HG03103 (cell line): ENCODE results near the gene RFWD3.

Experiments
- ATAC-seq: cut with Tn5 transposase; IDR thresholded peaks from one replicate; pipeline ENCODE4 v1.9.1; 2021; ENCODE audit warnings: low read depth; ENCODE audit not compliant: unreplicated experiment

Gene RFWD3

DNA sequence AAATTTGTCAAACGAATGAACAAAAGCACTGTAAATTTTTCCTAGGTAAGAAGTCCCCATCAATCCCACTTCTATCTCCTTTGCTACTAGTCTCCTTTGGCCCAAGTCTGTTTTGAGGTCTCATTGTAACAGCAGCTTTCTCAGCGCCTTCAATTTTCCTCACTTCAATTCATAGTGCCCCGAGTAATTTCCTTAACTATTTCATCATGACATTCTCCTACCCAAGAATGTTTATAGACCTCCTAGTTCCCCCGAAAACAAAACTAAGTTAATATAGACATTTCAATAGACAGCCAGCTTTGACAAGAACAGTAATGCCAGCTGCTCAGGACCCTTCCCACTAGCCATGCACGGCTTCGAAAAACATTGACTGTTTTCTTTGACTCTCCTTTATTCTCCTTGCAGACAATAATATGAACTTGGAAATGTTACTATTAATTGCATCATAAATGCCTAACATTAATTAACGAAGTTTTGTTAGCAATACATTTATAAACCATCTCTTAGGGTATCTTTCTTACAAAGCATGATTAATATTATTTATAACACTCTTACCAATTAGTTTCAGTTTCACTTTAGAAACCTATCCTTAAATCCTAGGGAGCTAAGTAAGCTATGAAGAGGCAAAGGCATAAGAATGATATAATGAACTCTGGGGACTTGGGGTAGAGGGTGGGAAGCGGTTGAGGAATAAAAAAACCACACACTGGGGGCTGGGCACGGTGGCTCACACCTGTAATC is 82.6 kb downstream of the RFWD3 start:
- ATAC-seq = no peak

DNA sequence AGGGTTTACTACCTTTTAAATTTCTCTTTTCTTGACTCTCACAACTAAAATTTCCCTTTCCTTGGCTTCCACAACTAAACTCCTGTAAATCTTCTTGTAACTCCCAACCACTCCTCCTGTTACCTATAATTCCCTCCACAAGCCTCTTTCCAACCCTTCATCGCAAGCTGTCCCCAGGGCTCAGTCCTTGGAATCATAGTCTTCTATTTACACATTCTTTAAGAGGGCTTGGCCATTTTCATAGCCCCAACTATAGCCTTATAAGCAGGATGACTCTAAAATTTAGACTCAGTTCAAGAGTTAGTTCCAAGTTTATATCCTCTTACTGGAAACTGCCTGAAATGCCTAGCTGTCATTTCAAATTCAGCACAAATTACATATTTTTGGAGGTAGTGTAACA is 83.7 kb downstream of the RFWD3 start:
- ATAC-seq = no peak

DNA sequence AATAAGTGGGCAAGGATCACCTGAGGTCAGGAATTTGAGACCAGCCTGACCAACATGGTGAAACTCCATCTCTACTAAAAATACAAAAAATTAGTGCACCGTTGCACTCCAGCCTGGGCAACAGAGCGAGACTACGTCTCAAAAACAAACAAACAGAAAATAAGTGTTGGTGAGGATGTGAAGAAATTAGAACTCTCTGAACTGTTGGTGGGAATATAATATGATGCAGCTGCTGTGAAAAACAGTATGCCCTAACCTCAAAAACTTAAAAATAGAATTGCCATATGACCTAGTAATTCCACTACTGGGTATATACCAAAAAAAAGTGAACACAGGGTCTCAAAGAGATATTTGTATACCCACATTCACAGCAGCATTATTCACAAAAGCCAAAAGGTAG is 85.8 kb downstream of the RFWD3 start:
- ATAC-seq = peak; percentile 54

DNA sequence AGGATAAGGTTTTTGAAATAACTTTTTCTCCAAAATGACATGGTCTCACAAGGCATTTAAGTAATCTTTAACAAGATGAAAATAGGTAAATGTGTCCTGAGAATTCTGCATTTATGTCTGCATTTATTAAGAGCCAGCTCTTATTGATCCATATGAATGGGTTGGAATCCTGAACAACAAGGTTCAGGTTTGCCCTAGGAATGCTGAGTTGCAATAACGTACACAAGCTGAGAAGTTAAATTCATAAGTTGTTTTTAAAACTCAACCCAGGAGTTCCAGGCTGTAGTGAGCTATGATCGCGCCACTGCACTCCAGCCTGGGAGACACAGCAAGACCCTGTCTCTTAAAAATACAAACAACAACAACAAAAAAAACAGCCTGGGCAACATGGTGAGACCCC is 87.8 kb downstream of the RFWD3 start:
- ATAC-seq = no peak

DNA sequence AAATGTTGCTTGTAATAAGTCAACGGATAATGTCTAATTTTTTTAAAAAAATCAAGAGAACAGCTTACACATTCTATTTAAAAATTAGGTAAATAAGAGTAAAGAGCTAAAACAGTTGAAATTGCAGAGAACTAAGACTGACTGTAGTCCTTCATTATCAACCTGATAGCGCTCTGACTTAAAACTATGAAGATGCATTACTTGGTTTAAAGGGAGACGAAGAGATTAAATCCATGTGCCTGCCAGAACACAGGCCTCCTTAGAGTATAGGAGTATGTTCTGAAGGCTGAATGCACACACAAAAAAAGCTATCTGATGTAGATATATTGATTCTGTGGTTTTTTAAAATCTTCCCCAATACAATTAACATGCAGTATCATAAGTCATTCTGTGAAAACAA is 88.2 kb downstream of the RFWD3 start:
- no peak for ATAC-seq

DNA sequence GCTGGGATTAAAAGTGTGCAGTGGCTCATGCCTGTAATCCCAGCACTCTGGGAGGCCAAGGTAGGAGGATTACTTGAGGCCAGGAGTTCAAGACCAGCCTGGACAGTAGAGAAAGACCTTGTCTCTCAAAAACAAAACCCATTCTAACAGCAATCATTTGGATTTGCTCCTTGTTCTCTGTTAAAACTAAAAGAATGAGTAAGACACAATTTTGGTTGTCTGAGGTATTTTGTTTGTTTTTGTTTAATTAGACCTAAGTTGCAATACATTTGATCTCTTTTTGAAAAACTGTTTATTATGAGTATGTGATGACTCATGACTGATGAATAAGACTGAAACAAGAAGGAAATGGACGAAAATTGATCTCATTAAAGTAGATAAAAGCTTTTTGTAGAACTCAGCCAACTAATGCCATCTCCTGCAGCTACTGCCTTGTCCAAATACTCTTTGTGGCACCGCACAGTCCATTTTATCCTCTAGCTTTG is 88.8 kb downstream of the RFWD3 start:
- no peak for ATAC-seq

DNA sequence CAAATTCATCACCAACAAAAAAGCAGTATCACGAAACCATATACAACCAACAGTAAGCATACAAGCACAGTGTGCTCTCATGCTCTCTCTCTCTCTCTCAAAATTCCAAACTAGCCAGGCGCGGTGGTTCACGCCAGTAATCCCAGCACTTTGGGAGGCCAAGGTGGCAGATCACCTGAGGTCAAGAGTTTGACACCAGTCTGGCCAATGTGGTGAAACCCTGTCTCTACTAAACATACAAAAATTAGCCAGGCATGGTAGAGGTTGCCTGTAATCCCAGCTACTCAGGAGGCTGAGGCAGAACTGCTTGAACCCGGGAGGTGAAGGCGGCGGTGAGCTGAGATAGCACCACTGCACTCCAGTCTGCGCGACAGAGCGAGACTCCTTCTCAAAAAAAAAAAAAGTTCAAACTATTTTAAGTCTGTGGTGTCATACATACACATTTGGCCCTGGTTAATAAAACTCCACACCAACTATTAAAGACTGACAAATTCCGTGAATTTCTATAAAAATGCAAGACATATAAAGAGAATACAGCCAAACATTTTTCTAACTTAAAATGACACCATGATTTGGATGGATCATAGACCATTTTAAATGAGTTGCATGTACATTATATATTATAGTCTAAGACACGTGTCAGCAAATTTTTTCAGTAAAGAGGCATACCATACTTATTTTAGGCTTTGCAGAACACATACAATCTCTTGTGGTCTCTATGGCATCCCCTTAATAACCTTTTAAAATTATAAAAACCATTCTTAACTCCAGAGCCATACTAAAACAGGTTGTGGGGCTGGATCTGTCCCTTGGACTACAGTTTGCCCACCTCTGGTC is 90.7 kb downstream of the RFWD3 start:
- no peak for ATAC-seq

DNA sequence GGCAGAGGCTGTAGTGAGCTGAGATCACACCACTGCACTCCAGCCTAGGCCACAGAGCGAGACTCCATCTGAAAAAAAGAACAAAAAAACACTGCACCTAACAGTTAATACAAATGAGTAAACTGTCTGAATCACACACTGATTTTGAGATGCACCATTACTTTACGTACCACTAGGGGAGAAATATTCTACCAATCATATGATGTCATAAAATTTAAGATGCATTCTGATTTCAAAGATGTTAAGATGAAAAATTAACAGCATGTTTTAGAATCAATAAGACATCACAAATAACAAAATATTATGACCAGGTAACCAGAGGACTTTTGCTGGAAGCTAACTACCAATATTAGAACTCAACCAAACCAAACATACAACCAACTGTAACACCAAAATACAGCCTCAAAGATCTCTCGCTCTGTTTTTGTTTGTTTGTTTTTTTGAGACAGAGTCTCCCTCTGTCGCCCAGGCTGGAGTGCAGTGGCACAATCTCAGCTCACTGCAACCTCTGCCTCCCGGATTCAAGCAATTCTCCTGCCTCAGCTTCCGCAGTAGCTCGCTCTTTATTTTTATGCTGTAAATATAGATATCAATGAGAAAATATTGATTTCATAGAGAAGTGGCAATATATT is 91.4 kb downstream of the RFWD3 start:
- ATAC-seq = no peak

DNA sequence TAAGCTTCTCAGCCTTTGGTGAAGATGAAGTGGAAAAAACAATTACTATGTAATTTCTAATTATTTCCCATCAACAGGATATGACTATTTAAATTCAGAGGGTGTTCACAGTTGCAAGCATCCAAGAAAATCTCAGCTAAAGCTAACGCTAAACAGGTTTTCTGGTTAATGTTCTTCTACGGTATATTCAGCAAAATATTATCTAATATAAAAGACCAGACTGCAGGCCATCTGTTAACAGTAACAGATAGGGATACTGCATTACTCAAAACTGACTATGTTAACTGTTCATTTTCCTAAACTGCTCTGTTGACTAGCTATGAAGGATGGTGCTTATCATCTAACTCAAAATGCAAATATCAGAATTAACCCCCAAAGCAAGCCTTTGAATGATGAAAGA is 92.5 kb downstream of the RFWD3 start:
- ATAC-seq = no peak

DNA sequence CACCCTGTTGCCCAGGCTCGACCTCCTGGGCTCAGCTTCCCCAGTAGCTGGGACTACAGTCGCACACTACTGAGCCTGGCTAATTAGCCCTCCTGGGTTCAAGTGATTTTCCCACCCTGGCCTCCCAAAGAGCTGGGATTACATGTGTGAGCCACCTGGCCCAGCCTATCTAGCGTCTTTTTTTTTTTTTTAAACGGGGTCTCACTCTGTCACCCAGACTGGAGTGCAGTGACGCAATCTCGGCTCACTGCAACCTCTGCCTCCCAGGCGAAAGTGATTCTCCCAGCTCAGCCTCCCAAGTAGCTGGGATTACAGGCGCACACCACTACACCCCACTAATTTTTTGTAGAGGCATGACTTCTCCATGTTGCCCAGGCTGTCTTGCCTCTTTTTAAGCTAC is 93.1 kb downstream of the RFWD3 start:
- ATAC-seq = no peak
